Measurements from ENCODE around the gene CLEC18B. TPM values are rescaled to one million over a fixed set of nuclear protein-coding genes. Genes with fewer than 3 reads are reported as not detected.
"Not testable (repeated sequence)": the region's sequence is repeated elsewhere in the genome, so short reads cannot be mapped to it uniquely, and the experiment has no call there.

The CLEC18B gene
- total RNA-seq, 2 experiments from 2014 or later: 0.32 TPM; not detected in 1

GRCh38 chr16:74368002-74368911 lies 53.0 kb downstream of the CLEC18B start:
- CTCF ChIA-PET: not testable (repeated sequence)
- POLR2A ChIA-PET: interaction anchor here (1.3 kb wide), 1 partner anchor 72 kb away, joined by 3 read pairs; the partner anchor contains the start of gene PSMD7

DNA sequence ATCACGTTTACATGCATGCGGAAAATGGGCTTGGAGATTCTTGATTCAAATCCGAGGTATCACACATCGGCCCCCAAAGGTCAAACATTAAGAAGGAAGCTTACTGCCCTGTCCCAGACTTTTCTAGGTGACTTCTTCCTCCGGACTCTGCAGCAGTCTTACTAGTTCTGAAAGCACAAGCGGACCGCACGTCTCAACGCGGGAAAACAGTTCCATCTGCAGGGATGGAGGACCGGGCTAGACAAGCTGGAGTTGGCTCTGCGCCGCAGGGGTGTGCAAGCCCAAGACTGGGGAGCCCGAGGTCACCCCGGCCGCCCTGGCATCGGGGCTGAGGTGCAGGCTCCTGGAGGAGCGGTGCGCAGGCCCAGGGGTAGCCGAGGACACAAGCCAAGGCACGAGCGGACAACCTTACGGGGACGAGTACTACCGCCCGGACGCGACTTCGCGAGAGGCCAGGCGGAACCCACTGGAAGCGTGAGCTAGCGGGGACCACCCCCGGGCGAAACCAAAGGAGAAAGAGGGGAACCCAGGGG lies 53.7 kb downstream of the CLEC18B start:
- POLR2A ChIA-PET: interaction anchor here (1.3 kb wide), 1 partner anchor 71 kb away, joined by 3 read pairs; the partner anchor contains the start of gene PSMD7
- CTCF ChIA-PET: not testable (repeated sequence)

DNA sequence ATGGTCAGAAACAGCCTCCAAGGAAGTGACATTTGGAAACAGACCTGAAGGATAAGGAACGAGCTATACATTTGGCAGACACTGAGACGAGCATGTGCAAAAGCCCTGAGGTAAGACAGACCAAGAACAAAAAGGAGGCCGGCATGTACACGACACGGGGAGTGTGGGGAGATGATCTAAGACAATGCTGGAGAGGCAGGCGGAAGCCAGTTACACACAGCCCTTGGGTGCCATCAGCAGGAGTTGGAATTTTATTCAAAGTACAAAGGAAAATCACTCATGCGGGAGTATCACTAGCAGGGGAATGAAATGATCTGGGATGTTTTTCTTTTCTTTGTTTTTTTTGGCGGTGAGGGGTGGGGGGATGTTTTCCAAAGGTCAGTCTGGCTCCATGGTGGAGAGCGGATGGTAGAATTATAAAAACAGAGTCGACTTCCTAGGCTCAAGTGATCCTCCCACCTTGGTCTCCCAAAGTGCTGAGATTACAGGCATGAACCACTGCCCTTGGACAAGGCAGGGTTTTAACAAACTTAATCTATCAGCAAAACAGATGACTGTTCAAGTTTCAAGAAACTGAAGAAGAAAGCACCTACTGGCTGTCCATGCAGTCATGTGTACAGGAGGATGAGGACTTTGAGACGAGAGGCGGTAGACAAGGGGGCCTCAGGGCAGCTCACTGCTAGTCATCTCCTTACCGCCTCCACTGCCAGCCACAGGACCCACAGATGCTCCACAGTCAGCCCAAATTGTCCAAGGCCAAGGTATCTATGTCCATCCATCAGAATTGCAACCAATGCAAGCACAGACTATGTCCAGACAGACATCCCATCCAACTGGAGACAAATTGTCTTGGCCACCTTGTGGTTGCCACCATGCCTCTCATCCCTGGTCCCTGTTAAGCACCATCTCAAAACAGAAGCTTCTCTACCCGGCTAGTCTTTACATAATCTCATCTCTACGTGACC lies 59.4 kb downstream of the CLEC18B start:
- CTCF ChIA-PET, POLR2A ChIA-PET: not testable (repeated sequence)

Other genes with a start within 250 kb of the CLEC18B start
- gene PSMD7, start 124.7 kb downstream of the CLEC18B start, total RNA-seq: 100 to 1,000 TPM; 140 to 141 TPM
- gene NPIPB15, start 45.2 kb downstream of the CLEC18B start, total RNA-seq: not detected
- gene GLG1, start 185.6 kb upstream of the CLEC18B start, total RNA-seq: 10 to 100 TPM; 48.7 to 49.4 TPM
- gene RFWD3, start 245.4 kb upstream of the CLEC18B start, total RNA-seq: 100 to 1,000 TPM; 114 to 118 TPM